ENCODE results near the gene WBP1L.

DNA sequence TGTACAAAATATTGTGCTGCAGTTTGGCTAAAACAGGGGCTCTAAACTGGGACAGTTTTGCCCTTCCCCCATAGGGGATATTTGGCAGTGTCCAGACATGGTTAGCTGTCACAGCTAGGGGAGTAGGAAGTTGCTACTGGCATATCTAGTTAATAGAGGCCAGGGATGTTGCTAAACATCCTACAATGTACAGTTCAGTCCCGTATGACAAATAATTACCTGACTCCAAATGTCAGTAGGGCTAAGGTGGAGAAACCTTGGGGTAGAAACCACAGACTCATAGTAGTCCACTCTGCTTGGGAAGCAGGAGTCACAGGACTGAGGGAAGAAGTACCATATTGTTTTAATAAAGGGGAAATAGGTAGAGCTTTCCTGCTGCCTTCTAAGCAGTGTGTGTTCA is 39.8 kb downstream of the WBP1L start:
- TF ChIP-seq, protein P1, sequence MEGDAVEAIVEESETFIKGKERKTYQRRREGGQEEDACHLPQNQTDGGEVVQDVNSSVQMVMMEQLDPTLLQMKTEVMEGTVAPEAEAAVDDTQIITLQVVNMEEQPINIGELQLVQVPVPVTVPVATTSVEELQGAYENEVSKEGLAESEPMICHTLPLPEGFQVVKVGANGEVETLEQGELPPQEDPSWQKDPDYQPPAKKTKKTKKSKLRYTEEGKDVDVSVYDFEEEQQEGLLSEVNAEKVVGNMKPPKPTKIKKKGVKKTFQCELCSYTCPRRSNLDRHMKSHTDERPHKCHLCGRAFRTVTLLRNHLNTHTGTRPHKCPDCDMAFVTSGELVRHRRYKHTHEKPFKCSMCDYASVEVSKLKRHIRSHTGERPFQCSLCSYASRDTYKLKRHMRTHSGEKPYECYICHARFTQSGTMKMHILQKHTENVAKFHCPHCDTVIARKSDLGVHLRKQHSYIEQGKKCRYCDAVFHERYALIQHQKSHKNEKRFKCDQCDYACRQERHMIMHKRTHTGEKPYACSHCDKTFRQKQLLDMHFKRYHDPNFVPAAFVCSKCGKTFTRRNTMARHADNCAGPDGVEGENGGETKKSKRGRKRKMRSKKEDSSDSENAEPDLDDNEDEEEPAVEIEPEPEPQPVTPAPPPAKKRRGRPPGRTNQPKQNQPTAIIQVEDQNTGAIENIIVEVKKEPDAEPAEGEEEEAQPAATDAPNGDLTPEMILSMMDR (conservative IDR thresholded peaks at IDR 0.05; ENCODE audit: low read depth, low read length): no peak
- TF ChIP-seq EZH2 (IDR thresholded peaks at IDR 0.05; ENCODE audit: low read length, unreplicated experiment) (no peak), EZH2phosphoT487 (IDR thresholded peaks at IDR 0.05; ENCODE audit: borderline replicate concordance, low read length) (no peak)

Data from PC-3 (cell line).